SK-N-SH treated with all-trans-retinoic acid at 6 μM for 48 hours (cell line): ENCODE measurements around the gene PHF23.

Experiments used
- ATAC-seq: fragments of 200-7000 bp; cut with Tn5 transposase; 3 replicates; pipeline ENCODE4 v1.9.1; 2020; ENCODE audit warnings: mild to moderate bottlenecking, moderate library complexity
- ARNTL ChIP-seq: fragments of 450-650 bp; formaldehyde crosslinking; IDR thresholded peaks from 2 replicates; pipeline ENCODE4 v1.5.0; 2020; ENCODE audit warnings: low read depth, mild to moderate bottlenecking, moderate library complexity, borderline replicate concordance
- BACH2 ChIP-seq: fragments of 250-450 bp; sonication (Bioruptor Pico); IDR thresholded peaks from 2 replicates; pipeline ENCODE4 v1.9.0; 2021; ENCODE audit warnings: mild to moderate bottlenecking, borderline replicate concordance
- CREB5 ChIP-seq: fragments of 250-450 bp; sonication (Bioruptor Pico); IDR thresholded peaks from 2 replicates; pipeline ENCODE4 v1.5.1; 2020; ENCODE audit warnings: low read depth, mild to moderate bottlenecking, moderate library complexity
- CSDC2 ChIP-seq: fragments of 250-450 bp; sonication (Bioruptor Pico); IDR thresholded peaks from 2 replicates; pipeline ENCODE4 v1.5.0; 2020; ENCODE audit warnings: mild to moderate bottlenecking, moderate library complexity
- ESRRG ChIP-seq: fragments of 250-450 bp; sonication (Bioruptor Pico); IDR thresholded peaks from 2 replicates; pipeline ENCODE4 v1.6.1; 2021; ENCODE audit warnings: mild to moderate bottlenecking
- GLIS3 ChIP-seq: fragments of 250-450 bp; sonication (Bioruptor Pico); IDR thresholded peaks from 2 replicates; pipeline ENCODE4 v1.5.0; 2020; ENCODE audit warnings: mild to moderate bottlenecking, moderate library complexity
- ISL1 ChIP-seq: fragments of 250-450 bp; sonication (Bioruptor Pico); IDR thresholded peaks from 2 replicates; pipeline ENCODE4 v2.1.2; 2022; ENCODE audit warnings: mild to moderate bottlenecking, moderate library complexity
- OSR1 ChIP-seq: fragments of 250-450 bp; sonication (Bioruptor Pico); IDR thresholded peaks from 2 replicates; pipeline ENCODE4 v1.8.0; 2022; ENCODE audit warnings: moderate library complexity, mild to moderate bottlenecking, inconsistent platforms
- PPARA ChIP-seq: fragments of 250-450 bp; sonication (Bioruptor Pico); IDR thresholded peaks from 2 replicates; pipeline ENCODE4 v1.5.0; 2020; ENCODE audit warnings: mild to moderate bottlenecking, borderline replicate concordance
- RARB ChIP-seq: fragments of 250-450 bp; sonication (Bioruptor Pico); IDR thresholded peaks from 2 replicates; pipeline ENCODE4 v1.8.0; 2021; ENCODE audit warnings: mild to moderate bottlenecking, moderate library complexity
- SNAI2 ChIP-seq: fragments of 250-450 bp; sonication (Bioruptor Pico); IDR thresholded peaks from 2 replicates; pipeline ENCODE4 v1.5.0; 2020; ENCODE audit warnings: mild to moderate bottlenecking, moderate library complexity
- TCF4 ChIP-seq: fragments of 250-450 bp; sonication (Bioruptor Pico); IDR thresholded peaks from 2 replicates; pipeline ENCODE4 v1.8.0; 2021; ENCODE audit warnings: mild to moderate bottlenecking, moderate library complexity, borderline replicate concordance
- TOX ChIP-seq: fragments of 250-450 bp; sonication (Bioruptor Pico); IDR thresholded peaks from 2 replicates; pipeline ENCODE4 v1.8.0; 2021; ENCODE audit warnings: mild to moderate bottlenecking, moderate library complexity, borderline replicate concordance
- ZC3H10 ChIP-seq: fragments of 250-450 bp; sonication (Bioruptor Pico); IDR thresholded peaks from 2 replicates; pipeline ENCODE4 v1.5.1; 2021; ENCODE audit warnings: mild to moderate bottlenecking, moderate library complexity
- ZFP3 ChIP-seq: fragments of 250-450 bp; sonication (Bioruptor Pico); IDR thresholded peaks from 2 replicates; pipeline ENCODE4 v1.5.0; 2020; ENCODE audit warnings: mild to moderate bottlenecking, moderate library complexity
- ZFP30 ChIP-seq: fragments of 450-650 bp; formaldehyde crosslinking; IDR thresholded peaks from 2 replicates; pipeline ENCODE4 v1.5.0; 2022; ENCODE audit warnings: mild to moderate bottlenecking, moderate library complexity
- ZNF565 ChIP-seq: fragments of 450-650 bp; formaldehyde crosslinking; conservative IDR thresholded peaks from 2 replicates; pipeline ENCODE4 v1.5.0; 2020; ENCODE audit warnings: low read depth, mild to moderate bottlenecking, moderate library complexity
- ZNF70 ChIP-seq: fragments of 450-650 bp; formaldehyde crosslinking; IDR thresholded peaks from 2 replicates; pipeline ENCODE4 v1.5.0; 2020; ENCODE audit warnings: mild to moderate bottlenecking, moderate library complexity
- ZNF8 ChIP-seq: fragments of 450-650 bp; formaldehyde crosslinking; IDR thresholded peaks from 2 replicates; pipeline ENCODE4 v1.5.0; 2020; ENCODE audit warnings: mild to moderate bottlenecking, moderate library complexity
- TF ChIP-seq, protein P1 (sequence below): fragments of 250-450 bp; sonication (Bioruptor Pico); IDR thresholded peaks from 2 replicates; pipeline ENCODE4 v1.8.0; 2020; ENCODE audit warnings: mild to moderate bottlenecking, moderate library complexity, borderline replicate concordance
- TF ChIP-seq, protein P2 (sequence below): fragments of 250-450 bp; sonication (Bioruptor Pico); IDR thresholded peaks from 2 replicates; pipeline ENCODE4 v1.5.0; 2020; ENCODE audit warnings: mild to moderate bottlenecking, moderate library complexity

The PHF23 gene

GRCh38 chr17:7260651-7261378, 21.6 kb upstream of the PHF23 start:
- no peak for TF ChIP-seq TOX
- TF ChIP-seq ISL1 (CRISPR knock-in tag): no peak
- TF ChIP-seq PPARA (CRISPR knock-in tag): no peak
- no peak for TF ChIP-seq ARNTL (CRISPR knock-in tag)
- TF ChIP-seq SNAI2: no peak
- TF ChIP-seq TCF4 (CRISPR knock-in tag): no peak
- 0 out of 3 replicates have a peak, but pooled peaks have one; percentile 9 for ATAC-seq

DNA sequence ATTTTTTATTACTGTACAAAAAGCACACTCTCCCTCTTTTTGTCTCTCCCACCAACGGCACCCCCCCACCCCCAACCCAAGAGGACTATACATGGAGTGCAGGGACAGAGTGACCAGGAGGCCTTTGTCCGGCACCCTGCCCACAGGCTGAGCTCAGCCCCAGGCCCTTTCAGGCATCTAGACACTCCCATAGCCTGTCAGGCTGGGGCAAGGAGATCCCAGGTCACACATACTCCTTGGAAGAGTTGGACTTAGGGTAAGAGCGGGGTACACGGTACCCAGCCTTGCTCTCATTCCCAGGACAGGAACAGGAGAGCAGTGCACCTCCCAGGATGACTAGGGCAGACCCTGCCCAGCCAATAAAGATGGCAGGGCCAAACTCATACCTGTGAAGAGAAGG, 20.9 kb upstream of the PHF23 start:
- TF ChIP-seq ZNF565 (CRISPR knock-in tag): no peak
- no peak for TF ChIP-seq TOX
- TF ChIP-seq RARB (CRISPR knock-in tag): no peak
- TF ChIP-seq ARNTL (CRISPR knock-in tag): no peak
- TF ChIP-seq BACH2 (CRISPR knock-in tag): no peak
- no peak for TF ChIP-seq ZFP30 (CRISPR knock-in tag)
- TF ChIP-seq ZC3H10 (CRISPR knock-in tag): no peak
- TF ChIP-seq CSDC2 (CRISPR knock-in tag): no peak
- no peak for TF ChIP-seq TCF4 (CRISPR knock-in tag)
- no peak for TF ChIP-seq ZNF8 (CRISPR knock-in tag)
- no peak for TF ChIP-seq GLIS3 (CRISPR knock-in tag)
- TF ChIP-seq PPARA (CRISPR knock-in tag): no peak
- no peak for TF ChIP-seq SNAI2
- TF ChIP-seq, all 23 proteins: peak for 0
- ATAC-seq: no peak

- ATAC-seq: no peak
- TF ChIP-seq TOX (no peak), ZC3H10 (CRISPR knock-in tag) (no peak), SNAI2 (no peak), ZFP30 (CRISPR knock-in tag) (no peak), ZNF70 (CRISPR knock-in tag) (no peak), RARB (CRISPR knock-in tag) (no peak), ESRRG (CRISPR knock-in tag) (no peak), CSDC2 (CRISPR knock-in tag) (no peak), PPARA (CRISPR knock-in tag) (no peak), ISL1 (CRISPR knock-in tag) (no peak), CREB5 (CRISPR knock-in tag) (no peak), GLIS3 (CRISPR knock-in tag) (no peak), TCF4 (CRISPR knock-in tag) (no peak), ZNF8 (CRISPR knock-in tag) (no peak), ARNTL (CRISPR knock-in tag) (no peak), ZFP3 (CRISPR knock-in tag) (no peak)
- TF ChIP-seq, protein P1, sequence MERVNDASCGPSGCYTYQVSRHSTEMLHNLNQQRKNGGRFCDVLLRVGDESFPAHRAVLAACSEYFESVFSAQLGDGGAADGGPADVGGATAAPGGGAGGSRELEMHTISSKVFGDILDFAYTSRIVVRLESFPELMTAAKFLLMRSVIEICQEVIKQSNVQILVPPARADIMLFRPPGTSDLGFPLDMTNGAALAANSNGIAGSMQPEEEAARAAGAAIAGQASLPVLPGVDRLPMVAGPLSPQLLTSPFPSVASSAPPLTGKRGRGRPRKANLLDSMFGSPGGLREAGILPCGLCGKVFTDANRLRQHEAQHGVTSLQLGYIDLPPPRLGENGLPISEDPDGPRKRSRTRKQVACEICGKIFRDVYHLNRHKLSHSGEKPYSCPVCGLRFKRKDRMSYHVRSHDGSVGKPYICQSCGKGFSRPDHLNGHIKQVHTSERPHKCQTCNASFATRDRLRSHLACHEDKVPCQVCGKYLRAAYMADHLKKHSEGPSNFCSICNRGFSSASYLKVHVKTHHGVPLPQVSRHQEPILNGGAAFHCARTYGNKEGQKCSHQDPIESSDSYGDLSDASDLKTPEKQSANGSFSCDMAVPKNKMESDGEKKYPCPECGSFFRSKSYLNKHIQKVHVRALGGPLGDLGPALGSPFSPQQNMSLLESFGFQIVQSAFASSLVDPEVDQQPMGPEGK (CRISPR knock-in tag): no peak
- TF ChIP-seq, protein P2, sequence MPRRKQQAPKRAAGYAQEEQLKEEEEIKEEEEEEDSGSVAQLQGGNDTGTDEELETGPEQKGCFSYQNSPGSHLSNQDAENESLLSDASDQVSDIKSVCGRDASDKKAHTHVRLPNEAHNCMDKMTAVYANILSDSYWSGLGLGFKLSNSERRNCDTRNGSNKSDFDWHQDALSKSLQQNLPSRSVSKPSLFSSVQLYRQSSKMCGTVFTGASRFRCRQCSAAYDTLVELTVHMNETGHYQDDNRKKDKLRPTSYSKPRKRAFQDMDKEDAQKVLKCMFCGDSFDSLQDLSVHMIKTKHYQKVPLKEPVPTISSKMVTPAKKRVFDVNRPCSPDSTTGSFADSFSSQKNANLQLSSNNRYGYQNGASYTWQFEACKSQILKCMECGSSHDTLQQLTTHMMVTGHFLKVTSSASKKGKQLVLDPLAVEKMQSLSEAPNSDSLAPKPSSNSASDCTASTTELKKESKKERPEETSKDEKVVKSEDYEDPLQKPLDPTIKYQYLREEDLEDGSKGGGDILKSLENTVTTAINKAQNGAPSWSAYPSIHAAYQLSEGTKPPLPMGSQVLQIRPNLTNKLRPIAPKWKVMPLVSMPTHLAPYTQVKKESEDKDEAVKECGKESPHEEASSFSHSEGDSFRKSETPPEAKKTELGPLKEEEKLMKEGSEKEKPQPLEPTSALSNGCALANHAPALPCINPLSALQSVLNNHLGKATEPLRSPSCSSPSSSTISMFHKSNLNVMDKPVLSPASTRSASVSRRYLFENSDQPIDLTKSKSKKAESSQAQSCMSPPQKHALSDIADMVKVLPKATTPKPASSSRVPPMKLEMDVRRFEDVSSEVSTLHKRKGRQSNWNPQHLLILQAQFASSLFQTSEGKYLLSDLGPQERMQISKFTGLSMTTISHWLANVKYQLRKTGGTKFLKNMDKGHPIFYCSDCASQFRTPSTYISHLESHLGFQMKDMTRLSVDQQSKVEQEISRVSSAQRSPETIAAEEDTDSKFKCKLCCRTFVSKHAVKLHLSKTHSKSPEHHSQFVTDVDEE (CRISPR knock-in tag): no peak
Observed at GRCh38 chr17:7259555-7259889, 20.3 kb upstream of the PHF23 start.

DNA sequence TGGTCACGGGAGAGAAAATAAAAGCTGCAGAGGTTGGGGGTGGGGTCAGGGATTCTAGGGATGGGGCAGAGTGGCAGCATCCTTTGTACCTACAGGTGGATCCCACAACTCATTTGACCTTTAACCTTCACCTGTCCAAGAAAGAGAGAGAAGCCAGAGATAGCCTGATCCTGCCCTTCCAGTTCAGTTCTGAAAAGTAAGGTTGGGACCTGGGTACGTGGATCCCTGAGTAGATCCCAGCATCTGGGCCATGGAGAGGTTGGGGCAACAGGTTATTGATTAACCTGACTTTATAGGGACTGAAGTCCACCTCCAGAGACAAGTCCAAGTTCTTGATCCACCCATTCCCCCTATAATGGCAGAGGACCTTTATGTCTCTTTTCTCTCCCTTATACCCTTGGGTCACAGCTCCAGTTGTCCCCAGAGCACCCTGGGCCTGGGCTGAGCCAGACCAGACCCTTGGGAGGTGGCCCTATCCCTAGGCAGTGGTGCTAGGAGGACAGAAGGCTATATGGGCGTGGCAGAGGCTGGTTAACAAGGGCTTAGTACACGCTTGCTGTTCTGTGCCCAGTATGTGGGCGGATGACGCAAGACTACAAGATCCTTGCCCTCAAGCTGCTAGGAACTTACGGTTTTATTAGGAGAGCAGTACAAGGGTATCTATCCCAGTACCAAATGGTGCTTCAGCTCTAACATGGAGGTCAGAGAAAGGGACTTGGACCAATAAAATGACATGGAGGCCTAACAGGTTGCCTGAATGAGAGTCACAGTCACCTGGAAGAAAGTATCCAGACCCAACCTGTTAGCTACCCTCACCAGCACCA, 19.7 kb upstream of the PHF23 start:
- TF ChIP-seq OSR1 (CRISPR knock-in tag) (no peak), CSDC2 (CRISPR knock-in tag) (no peak), ZNF70 (CRISPR knock-in tag) (no peak)
- no peak for ATAC-seq
